K562 (cell line): Measurements from ENCODE around the gene ALDH16A1. TPM values are rescaled to one million over a fixed set of nuclear protein-coding genes. Genes with fewer than 3 reads are reported as not detected.

Experiments
- BACH1 ChIP-seq: fragments of 200-800 bp; sonication (Bioruptor generic); IDR thresholded peaks from 2 replicates; pipeline ENCODE4 v1.6.1; 2016; ENCODE audit warnings: missing genetic modification characterization, missing compliant biosample characterization
- ELF1 ChIP-seq: fragments of 200-800 bp; sonication (Bioruptor generic); IDR thresholded peaks from 2 replicates; pipeline ENCODE4 v1.6.1; 2016; ENCODE audit warnings: missing genetic modification characterization, missing compliant biosample characterization
- FOXJ3 ChIP-seq: sonication (generic); formaldehyde crosslinking; IDR thresholded peaks from 2 replicates; pipeline ENCODE4 v1.4.0; 2020; ENCODE audit warnings: mild to moderate bottlenecking, missing genetic modification reagents
- FUS ChIP-seq: fragments of 200-400 bp; formaldehyde crosslinking; optimal IDR thresholded peaks from 2 replicates; pipeline ENCODE3; 2017; ENCODE audit warnings: low read depth, low read length
- HMG20B ChIP-seq: fragments of 250-450 bp; sonication (Bioruptor Pico); IDR thresholded peaks from 2 replicates; pipeline ENCODE4 v1.5.0; 2021; ENCODE audit warnings: mild to moderate bottlenecking
- MECOM ChIP-seq: fragments of 250-450 bp; sonication (Bioruptor Pico); IDR thresholded peaks from 2 replicates; pipeline ENCODE4 v1.8.0; 2022; ENCODE audit warnings: inconsistent platforms
- NCOA1 ChIP-seq: fragments of 450-650 bp; IDR thresholded peaks from 2 replicates; pipeline ENCODE4 v1.6.1; 2016; ENCODE audit warnings: low read depth
- NFIX ChIP-seq: fragments of 250-450 bp; sonication (Bioruptor Pico); IDR thresholded peaks from 2 replicates; pipeline ENCODE4 v1.4.0; 2020; ENCODE audit warnings: low read depth, mild to moderate bottlenecking, moderate library complexity
- POLR2B ChIP-seq: fragments of 450-650 bp; IDR thresholded peaks from 2 replicates; pipeline ENCODE4 v1.6.1; 2018; ENCODE audit warnings: low read depth; ENCODE audit not compliant: partially characterized antibody
- RBM22 ChIP-seq: fragments of 200-400 bp; formaldehyde crosslinking; IDR thresholded peaks from 2 replicates; pipeline ENCODE4 v1.6.1; 2018; ENCODE audit warnings: low read length, low read depth; ENCODE audit not compliant: poor library complexity, severe bottlenecking
- RBM39 ChIP-seq: fragments of 200-400 bp; formaldehyde crosslinking; optimal IDR thresholded peaks from 2 replicates; pipeline ENCODE3; 2018; ENCODE audit warnings: low read depth, low read length
- ZNF174 ChIP-seq: fragments of 250-450 bp; sonication (Bioruptor Pico); IDR thresholded peaks from 2 replicates; pipeline ENCODE4 v1.4.0; 2020; ENCODE audit warnings: mild to moderate bottlenecking
- ZSCAN32 ChIP-seq: fragments of 450-650 bp; formaldehyde crosslinking; IDR thresholded peaks from 2 replicates; pipeline ENCODE4 v1.4.0; 2020; ENCODE audit warnings: mild to moderate bottlenecking, moderate library complexity
- polyA plus RNA-seq, 8 experiments: library from polyadenylated mRNA; depleted of rRNA in 4 of 8; stranded (reverse) in 5 of 8; unstranded in 3 of 8; fragments of >200 nt; fragmentation: Nextera tagmentation in 2 of 8; fragmentation: Illumina TruSeq in 1 of 8; extraction: Ambion mirVana in 2 of 8; extraction: Trizol in 1 of 8; gene quantifications; 2 replicates each; pipeline versions ENCODE4 v1.2.1 to v1.2.3, GENCODE V29; 2011 to 2014; ENCODE audit warnings: inconsistent platforms in 1 of 8, missing spikeins in 1 of 8
- total RNA-seq, 7 experiments: library from RNA; depleted of rRNA in 6 of 7; stranded (reverse); fragments of >200 nt in 6 of 7; fragmentation: Illumina TruSeq in 2 of 7; extraction: Trizol in 2 of 7; gene quantifications; 2 replicates each; pipeline versions ENCODE4 v1.2.1 to v1.2.3, GENCODE V29; 2011 to 2021; ENCODE audit warnings: low replicate concordance in 1 of 7
- TF ChIP-seq, protein P1 (sequence below), 2 experiments: fragments of 250-450 bp in 1 of 2; fragments of 450-650 bp in 1 of 2; sonication (Bioruptor Pico) in 1 of 2; IDR thresholded peaks; 2 replicates each; pipeline versions ENCODE4 v1.6.1 to v1.8.0; 2016 to 2021; ENCODE audit warnings: mild to moderate bottlenecking in 2 of 2, moderate library complexity in 2 of 2, missing compliant biosample characterization in 1 of 2, missing genetic modification characterization in 1 of 2
- TF ChIP-seq, protein P2 (sequence below), 2 experiments: IDR thresholded peaks; 2 replicates each; pipeline ENCODE4 v1.6.1; 2011; ENCODE audit warnings: borderline replicate concordance in 1 of 2, control low read depth in 1 of 2, low read depth in 1 of 2, low read length in 1 of 2, mild to moderate bottlenecking in 1 of 2, mixed read lengths in 1 of 2, moderate library complexity in 1 of 2; ENCODE audit not compliant: insufficient read depth in 1 of 2, insufficient read length in 1 of 2, poor library complexity in 1 of 2, severe bottlenecking in 1 of 2; ENCODE audit errors: extremely low read depth in 1 of 2

ALDH16A1 gene
- total and polyA plus RNA-seq, 9 of the 15 experiments (the other 6 are each of a cell fraction or from before 2014, with no cell fraction given) = 2.2 to 52.2 (median 7.6) TPM

DNA sequence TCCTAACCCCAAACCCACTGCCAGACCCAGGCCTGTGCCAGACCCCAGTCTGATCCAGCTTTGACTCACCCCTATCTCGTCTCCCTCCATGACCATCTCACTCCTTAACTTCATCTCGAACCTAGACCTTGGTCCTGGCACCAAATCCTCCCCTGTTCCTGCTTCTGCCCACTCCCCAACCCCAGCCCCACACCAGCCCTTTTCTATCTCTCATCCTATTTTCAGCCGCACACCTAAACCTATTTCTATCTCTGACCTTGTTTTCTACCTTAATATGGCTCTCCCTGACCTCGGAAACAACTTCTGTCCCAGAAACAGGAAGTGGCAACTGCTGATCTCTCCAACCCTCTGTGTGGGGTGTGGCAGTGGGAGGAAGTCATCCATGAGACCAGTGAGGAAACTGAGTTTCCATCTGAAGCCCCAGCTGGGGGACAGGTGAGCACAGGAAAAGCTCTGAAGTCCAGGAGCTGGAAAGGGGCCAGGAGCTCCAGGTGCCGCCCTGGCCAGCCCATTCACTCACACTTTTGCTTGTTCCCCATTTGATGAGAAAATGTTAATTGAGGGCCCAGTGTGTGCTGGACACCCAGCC lies 43.5 kb upstream of the ALDH16A1 start (continued):
- TF ChIP-seq RBM39 (no peak), ZSCAN32 (CRISPR knock-in tag) (no peak), NCOA1 (no peak), RBM22 (no peak), MECOM (no peak), ELF1 (tag) (peak; percentile 82), NFIX (CRISPR knock-in tag) (no peak), BACH1 (tag) (no peak), POLR2B (no peak), HMG20B (CRISPR knock-in tag) (no peak), FOXJ3 (CRISPR knock-in tag) (no peak), FUS (no peak), ZNF174 (CRISPR knock-in tag) (no peak)
- TF ChIP-seq, protein P1, sequence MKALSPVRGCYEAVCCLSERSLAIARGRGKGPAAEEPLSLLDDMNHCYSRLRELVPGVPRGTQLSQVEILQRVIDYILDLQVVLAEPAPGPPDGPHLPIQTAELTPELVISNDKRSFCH (CRISPR knock-in tag; IDR thresholded peaks at IDR 0.05) = no peak
- TF ChIP-seq, protein P1 (tag; IDR thresholded peaks at IDR 0.05) = no peak
- TF ChIP-seq, protein P2, sequence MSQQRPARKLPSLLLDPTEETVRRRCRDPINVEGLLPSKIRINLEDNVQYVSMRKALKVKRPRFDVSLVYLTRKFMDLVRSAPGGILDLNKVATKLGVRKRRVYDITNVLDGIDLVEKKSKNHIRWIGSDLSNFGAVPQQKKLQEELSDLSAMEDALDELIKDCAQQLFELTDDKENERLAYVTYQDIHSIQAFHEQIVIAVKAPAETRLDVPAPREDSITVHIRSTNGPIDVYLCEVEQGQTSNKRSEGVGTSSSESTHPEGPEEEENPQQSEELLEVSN (IDR thresholded peaks at IDR 0.05; ENCODE audit: borderline replicate concordance in 1 of 2, extremely low read depth in 1 of 2, insufficient read depth in 1 of 2, insufficient read length in 1 of 2, low read depth in 1 of 2, low read length in 1 of 2, poor library complexity in 1 of 2, severe bottlenecking in 1 of 2) = no peak
